Stimulated activated naive CD4-positive, alpha-beta T cell treated with Interleukin-2 at 50 U/mL for 16 hours (primary cell): ENCODE measurements around the gene PELO.

Experiments used
- DNase-seq: peaks from one replicate; lab custom pipeline; 2025; lab: John Stamatoyannopoulos, UW

The PELO gene

DNA sequence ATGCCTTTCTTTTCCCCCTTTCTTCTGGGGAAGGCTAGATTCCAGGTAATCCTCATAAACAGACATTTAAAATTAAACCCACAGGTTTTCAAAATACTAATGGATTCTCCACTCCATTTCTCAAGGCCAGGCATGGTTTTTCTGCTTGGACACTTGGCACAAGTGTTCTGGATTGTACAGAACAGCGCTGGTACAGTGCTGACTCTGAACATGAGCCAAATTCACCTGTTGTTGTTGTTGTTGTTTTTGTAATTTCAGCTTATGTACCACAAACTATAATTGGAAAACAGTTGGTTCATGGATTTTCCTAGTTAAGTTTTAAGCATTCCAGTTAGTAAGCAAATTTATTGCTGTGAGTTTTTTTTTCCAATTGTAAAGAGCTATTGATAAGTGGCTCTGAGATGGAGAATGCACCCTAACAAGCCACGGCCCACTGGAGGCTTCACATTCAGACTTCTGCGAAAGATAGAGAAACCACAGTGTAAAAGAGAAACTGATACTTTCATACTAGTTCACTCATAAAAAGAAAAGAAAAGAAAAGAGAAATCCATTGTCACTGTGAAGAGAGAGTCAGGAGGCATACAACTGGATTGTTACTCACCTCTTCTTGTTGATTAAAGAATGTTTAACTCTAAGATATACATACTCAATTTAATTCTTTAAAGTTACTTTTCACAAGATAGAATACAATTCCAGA is 16.2 kb upstream of the PELO start:
- DNase-seq, result peak; percentile 35

DNA sequence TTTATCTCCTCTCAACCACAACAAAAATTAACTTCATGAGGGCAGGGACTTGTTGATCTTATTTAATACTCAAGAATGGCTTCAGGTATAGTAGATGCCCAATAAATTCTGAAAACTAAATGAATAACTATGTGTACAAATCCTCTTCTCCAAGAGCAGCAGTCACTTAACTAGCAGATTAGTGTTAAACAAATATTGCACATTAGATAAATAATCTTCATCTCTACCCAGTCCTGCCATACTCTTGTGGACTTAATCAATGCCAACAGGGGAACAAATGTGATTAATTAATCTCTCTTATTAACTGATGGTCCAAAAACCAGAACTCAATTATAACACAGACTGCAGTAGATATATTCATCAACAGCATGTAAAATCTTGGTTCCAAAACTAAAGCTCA is 15.0 kb upstream of the PELO start:
- DNase-seq, result no peak

DNA sequence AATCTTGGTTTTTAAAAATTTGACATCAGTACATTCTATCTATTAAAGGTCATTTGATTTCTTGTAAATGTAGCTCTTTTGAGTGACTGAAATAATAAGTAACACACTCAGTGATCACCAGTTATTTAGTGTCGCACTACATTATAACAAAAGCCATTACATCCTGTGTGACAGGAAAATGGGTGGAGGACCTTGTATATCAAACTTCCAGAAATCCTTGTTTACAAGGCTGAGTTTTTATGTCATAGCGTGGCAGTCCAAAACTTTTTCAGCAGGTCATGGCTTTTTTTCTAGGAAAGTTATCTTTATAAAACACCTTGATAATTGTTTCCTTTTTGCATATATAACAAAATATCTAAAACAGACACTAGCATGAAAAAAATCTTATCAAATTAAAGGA is 14.4 kb upstream of the PELO start:
- DNase-seq, result no peak

DNA sequence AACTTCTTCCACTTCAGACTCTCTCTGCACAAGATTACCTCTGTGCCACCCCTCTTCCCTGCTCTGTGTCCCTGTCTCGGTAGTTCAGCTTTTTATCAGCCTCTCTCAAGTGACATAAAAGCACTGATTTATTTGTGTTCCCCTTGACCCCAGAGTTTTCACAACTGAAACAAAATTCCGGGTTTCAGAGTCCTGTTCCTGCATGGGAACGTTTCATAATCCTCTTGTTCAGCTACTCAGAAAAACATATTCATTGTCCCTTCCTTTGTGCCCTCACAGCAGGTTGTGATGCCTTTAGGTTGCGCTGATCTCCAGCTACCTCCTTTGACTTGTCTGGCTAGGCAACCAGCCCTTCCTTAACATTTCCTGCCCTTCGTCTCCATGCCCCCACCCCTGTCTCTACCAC is 13.7 kb upstream of the PELO start:
- no peak for DNase-seq

DNA sequence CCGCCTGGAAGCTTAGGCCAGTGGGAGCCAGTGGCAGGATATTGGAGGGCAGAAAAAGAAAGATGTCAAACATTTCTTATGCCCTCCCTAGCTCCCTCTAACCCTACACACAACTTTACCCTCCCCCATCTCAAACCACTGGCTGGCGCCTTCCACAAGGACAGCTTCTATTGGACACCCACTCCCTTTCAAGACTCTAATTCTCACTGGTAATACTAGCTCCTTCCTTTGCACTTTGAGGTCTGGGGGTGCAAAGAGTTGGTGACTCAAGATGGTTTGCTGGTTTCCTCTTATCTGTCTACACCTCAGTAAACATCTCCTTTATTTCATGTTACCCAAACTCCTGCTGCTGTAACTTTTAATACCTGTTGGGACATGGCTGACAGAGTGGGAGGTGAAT is 11.6 kb upstream of the PELO start:
- no peak for DNase-seq

DNA sequence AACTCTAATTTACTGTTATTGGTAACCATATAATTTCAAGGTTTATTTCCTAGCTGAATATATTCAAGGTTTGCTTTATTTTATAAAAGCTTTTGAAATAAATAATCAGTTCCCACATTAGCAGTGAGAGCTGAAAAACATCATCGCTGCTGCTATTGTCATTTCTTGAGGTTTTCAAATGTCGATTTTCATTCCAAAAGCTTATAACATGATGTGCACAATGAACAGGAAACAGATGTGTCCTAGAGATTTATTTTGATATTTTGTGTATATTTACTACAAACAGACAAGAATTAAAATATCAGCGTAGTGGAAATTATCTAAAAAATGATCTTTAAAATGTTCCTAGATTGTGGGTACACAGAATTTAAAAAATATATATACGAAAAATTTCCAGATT is 10.5 kb upstream of the PELO start:
- no peak for DNase-seq

DNA sequence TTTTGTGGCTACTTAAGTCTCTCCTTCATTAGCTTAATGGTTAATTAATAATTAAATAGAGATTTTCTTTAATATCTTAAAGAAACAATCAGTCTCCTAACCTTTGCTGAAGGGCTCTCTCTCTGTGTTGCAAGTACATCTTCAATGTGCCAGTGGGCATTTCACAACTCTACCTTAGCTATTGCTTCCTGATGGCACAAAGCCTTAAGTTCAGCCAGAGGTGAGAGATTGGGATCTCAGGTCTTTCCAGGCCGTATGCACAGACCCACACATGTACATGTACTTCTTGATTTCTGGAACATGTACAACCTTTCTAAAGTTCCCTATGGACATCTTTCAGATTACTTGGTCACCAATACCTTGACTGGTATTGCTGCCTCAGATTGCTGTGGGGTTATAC is 8.9 kb upstream of the PELO start:
- DNase-seq, result no peak

DNA sequence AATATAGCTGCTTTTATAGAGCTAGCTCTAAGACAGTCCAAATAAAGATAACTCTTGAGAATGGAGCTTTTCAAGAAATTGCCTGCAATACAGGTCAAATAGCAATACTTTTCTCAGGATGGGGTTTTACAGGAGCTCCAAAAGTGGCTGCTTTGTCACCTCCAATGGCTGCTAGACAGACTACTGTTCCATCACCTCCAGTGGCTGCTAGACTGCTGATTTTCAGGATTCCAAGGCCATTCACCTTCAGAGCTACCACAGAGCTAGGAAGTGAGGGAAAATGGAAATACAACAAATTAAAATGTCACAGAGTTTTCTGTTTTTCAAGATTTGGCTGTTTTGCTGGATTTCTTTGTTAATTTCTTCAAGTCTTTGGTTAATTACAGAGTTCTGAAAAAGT is 8.5 kb upstream of the PELO start:
- DNase-seq, result no peak

DNA sequence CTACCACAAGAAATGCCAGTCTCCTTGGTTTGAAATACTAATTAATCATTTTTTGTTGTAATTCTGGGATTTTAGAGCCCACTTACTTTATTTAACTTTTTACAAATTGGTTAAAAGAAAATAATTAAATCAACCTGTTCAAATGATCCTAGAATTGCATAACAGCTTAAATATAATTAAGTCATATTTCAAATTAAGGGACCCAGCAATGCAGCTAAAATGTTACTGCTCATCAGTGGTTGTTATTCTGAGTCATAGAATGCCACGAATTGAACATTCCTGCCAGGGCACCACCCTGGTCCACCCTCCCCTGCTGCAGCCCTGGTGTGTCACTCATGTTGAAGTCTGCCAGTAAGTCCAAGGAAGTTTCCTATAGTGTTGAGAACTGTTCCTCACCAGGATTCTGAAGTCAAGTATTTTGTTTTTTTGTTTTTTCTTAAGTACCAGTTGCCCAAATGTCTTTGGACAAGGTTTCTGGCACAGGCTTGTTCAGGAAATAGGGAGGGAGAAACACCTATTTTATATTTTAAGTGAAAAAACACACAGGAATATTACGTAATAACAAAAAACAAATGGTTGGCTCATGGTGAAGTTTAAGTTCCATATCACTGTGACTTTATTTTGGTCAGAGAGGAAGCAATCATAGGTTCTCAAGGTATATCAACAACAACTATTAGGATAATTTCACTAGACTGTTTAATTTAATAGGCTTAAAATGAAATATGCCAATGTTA is 4.3 kb upstream of the PELO start:
- no peak for DNase-seq

DNA sequence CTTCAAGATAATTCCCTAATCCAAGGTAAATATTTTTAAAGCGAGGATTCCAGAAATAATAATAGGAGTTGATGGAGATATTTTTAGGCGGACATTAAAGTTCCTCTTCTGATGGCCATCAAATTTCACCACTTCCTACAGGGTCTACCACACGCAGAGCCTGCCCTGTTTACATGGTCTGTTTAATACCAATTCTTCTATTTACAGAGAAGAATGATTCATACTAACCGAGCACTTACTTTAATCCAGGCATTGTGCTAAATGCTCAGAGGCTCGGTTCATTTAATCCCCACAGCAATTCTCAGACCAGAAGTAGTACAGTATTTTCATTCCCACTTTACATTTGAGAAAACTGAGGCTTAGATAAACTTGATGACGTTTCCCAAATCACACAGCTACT is 3.0 kb upstream of the PELO start:
- DNase-seq, result no peak

DNA sequence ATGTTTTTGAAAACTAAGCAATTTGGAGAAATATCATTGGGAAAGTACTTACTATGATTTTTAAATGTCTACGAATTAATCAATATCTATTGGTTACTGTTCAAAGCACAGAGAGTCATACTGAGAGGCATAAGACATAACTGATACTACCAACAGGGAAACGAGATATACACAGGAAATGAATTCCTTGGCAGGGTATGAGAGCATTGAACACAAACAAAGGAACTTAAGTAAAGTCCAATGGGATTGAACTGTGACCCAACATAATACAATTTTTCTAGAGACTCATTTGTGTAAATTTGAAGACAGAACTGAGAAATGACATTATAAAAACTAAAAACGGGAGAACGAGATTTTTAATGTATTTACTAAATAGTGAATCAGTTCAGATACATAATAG is 1.3 kb upstream of the PELO start:
- DNase-seq, result no peak

DNA sequence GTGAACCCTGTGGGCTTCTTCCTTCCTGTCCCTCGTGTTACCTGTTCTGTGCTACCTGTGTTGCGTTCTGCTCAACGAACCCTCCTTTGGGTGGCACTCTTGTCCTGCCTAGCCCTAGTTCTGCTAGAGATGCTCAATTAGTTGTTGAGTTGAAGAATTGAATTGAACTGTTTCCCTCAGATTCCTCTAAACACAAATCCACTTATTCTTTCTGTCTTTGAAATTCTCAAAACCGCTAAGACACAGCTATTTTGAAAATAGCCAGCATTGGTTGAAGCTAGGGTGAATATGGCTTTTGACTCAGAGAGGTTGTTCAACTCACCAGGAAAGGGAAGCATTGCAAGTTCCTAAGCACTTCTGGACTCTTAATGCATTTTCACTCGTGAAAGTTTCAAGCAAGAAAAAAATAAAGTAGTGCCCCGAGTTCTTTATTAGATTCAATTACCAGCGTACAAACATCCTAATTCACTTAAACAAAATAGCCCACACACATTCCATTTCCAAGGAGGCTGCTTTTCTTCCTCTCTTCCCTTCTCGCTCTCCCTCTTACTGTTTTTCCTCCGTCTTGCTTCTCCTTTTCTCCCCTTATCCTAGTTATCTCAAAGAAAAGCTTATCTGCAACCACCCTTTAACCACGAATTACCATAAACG is 642 bp upstream of the PELO start:
- DNase-seq, result no peak

DNA sequence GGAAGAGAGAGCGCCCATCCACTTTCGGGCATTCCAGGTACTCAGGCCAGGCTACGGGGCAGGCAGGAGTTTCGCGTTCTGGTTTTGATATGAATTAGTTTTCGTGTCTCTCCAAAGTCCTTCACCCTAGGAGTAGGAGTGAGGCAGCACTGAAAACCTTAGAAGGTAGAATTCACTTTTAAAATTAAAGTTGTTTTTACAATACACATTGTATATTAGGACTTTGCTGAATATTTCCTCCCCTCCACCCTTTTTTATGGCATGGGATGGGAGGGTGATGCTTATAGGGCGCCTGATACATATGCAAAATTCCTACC is 747 bp downstream of the PELO start:
- DNase-seq, result no peak

DNA sequence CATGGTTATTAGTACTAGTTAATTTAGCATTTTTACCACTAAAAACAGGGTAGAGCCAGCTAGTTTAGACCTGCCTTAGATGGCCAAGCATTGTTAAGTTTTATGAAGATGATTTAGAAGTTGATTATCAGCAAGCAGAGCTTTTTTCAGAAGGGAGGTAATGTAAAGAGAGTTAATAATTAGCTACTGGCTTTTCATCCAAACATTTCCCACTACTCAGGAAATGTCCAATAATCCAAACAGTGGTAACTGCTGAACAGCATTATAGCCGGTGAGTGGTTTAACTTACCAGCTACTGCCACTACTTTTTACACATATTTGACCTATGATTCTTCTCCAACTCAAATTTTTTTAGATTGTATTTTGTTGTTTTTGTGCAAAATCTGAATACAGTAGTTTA is 1.7 kb downstream of the PELO start:
- no peak for DNase-seq

DNA sequence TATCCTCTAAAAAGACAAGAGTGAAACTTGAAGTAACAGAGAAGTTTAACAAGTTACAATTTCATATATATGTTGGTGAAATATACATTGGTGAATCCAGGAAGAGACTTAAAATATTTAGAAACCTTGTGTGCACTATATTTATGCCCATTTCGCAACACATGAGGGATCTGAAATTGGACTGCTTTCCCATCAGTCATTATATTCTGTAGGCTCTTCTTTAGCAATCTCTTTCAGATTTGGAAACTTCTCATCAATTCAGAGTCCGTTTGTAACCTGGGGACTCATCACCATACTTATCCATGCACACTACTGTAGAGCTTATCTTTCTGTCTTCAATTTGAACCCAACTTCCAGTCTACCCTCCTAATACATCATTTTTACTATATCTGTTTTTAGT is 2.1 kb downstream of the PELO start:
- no peak for DNase-seq

DNA sequence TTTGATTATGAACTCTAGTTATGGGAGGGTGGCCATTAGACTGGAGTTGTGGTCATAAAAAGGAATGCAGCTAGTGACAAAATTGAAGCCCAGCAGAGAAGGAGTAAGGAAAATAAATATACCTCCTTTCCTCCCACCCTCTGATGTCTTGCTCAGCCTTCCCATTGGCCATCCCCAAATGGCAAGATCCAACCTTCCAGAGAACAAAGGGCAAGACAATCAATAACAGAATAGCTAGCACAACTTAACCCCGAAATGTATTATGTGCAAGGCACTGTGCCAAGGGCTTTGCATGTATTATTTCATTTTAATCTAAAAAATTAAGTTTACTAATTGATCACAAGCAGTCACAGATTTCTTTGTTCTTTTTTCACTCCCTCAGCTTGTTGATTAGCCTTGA is 3.6 kb downstream of the PELO start:
- DNase-seq, result no peak

DNA sequence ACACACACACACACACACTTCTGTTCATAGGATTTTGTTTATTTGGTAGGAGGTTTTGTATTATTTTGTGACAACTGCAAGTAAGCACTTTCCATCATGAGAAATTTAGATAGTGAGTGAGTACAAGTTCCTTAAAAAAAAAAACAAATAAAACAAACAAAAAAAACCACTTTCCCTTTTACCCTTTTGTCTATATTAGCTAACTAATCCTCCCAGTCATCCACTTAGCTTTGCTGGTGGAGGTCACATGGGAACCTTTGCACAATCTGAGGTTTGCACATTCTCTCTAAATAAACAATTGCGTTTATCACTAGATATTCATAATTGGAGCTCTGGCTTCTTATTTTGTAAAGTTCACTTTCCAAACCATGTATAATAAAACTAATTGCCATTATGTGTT is 6.8 kb downstream of the PELO start:
- no peak for DNase-seq

DNA sequence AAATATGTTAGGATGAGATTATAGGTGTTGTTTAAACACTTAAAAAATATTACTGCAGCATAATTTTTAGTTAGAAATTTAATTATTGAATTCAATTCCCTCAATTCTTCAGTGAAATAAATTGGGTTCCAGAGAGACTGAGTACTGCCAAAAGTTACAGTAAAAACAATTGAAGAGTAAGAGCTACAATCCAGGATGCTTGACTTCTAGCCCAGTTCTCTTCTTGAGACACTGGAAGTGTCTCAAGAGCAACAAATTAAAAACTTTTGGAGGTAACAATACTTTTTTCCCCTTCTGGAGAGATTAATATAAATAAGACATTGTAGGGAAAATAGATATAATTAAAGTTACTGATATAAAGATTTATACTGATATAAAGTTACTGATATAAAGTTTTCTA is 8.3 kb downstream of the PELO start:
- DNase-seq, result no peak

DNA sequence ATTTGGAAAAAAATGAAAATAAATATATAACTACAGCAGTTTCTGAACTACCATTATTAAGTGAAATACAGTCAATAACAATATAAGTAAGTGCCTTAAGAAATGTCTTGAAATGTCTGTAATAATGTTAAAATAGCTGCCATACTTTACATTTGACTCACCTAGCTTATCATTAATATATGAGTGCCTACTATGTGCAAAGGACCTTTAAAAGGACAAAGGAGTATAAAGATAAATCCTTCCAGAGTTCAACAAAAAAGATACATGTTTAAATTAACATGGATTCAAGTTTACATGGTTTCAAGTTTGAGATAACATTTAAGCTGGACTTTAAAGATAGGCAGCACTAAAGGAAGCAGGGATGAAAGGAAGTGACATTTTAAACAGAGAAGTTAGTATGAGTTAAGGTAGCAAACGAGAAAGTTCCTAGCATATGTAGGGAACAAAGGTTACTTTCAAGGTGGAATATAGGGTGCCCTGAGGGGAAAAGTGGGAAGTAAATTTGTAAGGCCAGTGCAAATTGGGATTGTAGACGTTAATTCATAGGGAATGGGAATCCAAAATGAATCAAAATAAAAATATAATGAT is 8.9 kb downstream of the PELO start:
- DNase-seq, result no peak

DNA sequence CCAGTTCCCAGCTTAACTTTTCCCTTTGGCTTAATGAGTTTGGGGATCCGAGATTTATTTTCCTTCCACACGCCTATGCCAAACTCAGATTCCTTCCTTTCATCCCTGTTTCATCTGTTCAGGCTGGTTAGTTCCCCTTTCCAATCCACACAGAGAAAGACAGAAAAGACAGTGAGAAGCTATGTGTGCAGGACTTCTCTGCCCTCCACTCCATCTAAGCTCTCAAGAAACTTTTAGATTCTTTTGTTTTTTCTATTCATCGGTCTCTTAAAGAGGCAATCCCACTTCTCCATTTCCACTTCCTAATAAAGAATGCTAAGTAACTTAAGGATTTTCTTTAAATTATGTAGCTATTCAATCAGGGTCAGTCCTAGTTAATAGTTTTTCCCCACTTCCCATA is 11.2 kb downstream of the PELO start:
- no peak for DNase-seq

DNA sequence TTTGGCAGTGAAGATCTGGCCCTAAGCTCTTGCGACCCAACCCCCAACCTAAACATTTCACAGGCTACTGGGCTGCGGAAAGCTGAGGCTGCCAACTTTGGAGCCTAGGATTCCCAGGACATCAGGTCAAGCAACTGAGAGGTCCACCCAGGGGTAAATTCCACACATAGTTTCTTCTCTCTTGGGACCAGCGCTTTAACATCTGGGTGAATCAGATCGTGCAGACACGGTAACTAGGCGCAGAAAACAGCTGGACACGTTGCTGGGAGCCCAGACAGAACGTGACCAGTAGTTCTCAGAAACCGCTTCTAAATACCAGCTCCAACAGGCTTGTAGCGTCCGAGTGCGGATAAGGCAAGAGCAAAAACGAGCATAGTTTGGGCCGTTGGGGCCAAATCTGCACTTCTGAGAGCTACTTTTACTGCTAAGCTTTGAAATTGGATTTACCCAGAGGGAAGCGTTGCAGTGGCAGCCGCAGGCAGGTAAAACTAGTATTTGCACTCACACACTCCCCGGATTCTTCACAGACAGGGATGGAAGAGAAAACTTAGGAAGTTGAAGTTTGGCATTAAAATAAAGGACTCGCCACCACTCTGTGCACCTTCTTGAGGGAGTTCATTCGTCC is 11.8 kb downstream of the PELO start:
- no peak for DNase-seq

DNA sequence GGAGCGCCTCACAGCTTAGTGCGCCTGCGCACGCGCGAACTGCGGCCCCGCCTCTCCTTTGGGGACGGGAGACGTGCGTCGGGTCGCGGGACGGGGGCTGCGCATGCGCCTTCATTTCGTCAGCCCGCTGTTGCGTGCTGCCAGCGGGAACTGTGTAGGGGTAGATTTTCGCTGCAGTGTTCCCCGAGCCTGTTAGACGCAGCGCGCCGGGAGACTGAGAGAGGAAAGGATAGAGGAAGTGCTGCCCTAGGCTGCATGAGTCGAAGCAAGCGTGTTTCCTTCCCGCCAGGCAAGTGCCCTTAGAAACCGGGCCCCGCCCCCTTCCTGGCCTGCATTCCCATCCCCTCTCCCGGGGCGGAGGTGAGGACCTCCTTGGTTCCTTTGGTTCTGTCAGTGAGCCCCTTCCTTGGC is 12.3 kb downstream of the PELO start:
- DNase-seq, result peak; percentile 94
